GM12873 (cell line): ENCODE data around the gene MOK.

ENCODE experiments used
- CTCF ChIP-seq: IDR thresholded peaks from 2 replicates; pipeline ENCODE4 v1.5.1; 2012; ENCODE audit warnings: low read depth, mild to moderate bottlenecking, moderate library complexity, low read length, control low read depth; ENCODE audit not compliant: insufficient read depth; ENCODE audit errors: missing control alignments

The MOK gene

GRCh38 chr14:102304611-102305506, at the start of gene MOK:
MOK (minus strand) TSS chr14:102305164; CDS start chr14:102304968, 196 bp downstream.
- no peak for TF ChIP-seq CTCF

- TF ChIP-seq CTCF: no peak
Observed at GRCh38 chr14:102353126-102353619, 48.2 kb upstream of the MOK start.

GRCh38 chr14:102352213-102352612, 47.2 kb upstream of the MOK start:
- no peak for TF ChIP-seq CTCF

GRCh38 chr14:102351023-102351422, 46.1 kb upstream of the MOK start:
- no peak for TF ChIP-seq CTCF

- no peak for TF ChIP-seq CTCF
Observed at GRCh38 chr14:102348376-102348775, 43.4 kb upstream of the MOK start.

GRCh38 chr14:102346645-102347044, 41.7 kb upstream of the MOK start:
- no peak for TF ChIP-seq CTCF

- no peak for TF ChIP-seq CTCF
Observed at GRCh38 chr14:102345232-102345631, 40.3 kb upstream of the MOK start.
